AG04450 (cell line): ENCODE measurements around the gene AP2A2. TPM values are rescaled to one million over a fixed set of nuclear protein-coding genes. Genes with fewer than 3 reads are reported as not detected.

Source experiments
- CTCF ChIA-PET: fragments of 300-600, 350-600 bp; formaldehyde crosslinking; extraction: SDS; loops from one replicate; lab custom pipeline; 2022; ENCODE audit warnings: antibody characterized with exemption, inconsistent platforms; lab: Charles Lee
- POLR2A ChIA-PET: fragments of 350-600 bp; formaldehyde crosslinking; extraction: SDS; loops from one replicate; lab custom pipeline; 2021; ENCODE audit warnings: antibody characterized with exemption, inconsistent platforms; lab: Yijun Ruan, JAX
- DNase-seq: peaks from one replicate; pipeline ENCODE4 v3.0.0-alpha.2; 2011; ENCODE audit warnings: low read depth, low spot score
- H3K27ac ChIP-seq: one replicate; pipeline ENCODE4 v1.5.1; 2012; ENCODE audit warnings: low read depth, low read length, control low read depth
- H3K27me3 ChIP-seq: one replicate; pipeline ENCODE4 v1.6.0; 2012; ENCODE audit warnings: low read length; ENCODE audit not compliant: control insufficient read depth, insufficient read depth
- H3K4me3 ChIP-seq: 2 replicates; pipeline ENCODE4 v1.5.1; 2011; ENCODE audit warnings: mild to moderate bottlenecking, low read depth, low read length, control low read depth
- H3K9me3 ChIP-seq: 2 replicates; pipeline ENCODE4 v1.5.1; 2012; ENCODE audit warnings: low read length; ENCODE audit not compliant: control insufficient read depth, insufficient read depth
- CTCF ChIP-seq: IDR thresholded peaks from 2 replicates; pipeline ENCODE4 v1.5.1; 2011; ENCODE audit warnings: low read depth, low read length, control low read depth, inconsistent platforms
- polyA plus RNA-seq: library from polyadenylated mRNA; depleted of rRNA; stranded (reverse); fragments of >200 nt; gene quantifications from 2 replicates; pipeline ENCODE4 v1.2.3, GENCODE V29; 2011

AP2A2 gene
- polyA plus RNA-seq, 1 experiment, result 54.2 TPM

- H3K9me3 ChIP-seq, result no peaks in the 10 kb centered on the region; the same call in 1 of the 2 replicates
- no peak overlapping the region for H3K27ac ChIP-seq
- TF ChIP-seq CTCF, result no peak
- ChIA-PET POLR2A (no interaction called here), CTCF (no interaction called here)
- no peaks in the 10 kb centered on the region for H3K27me3 ChIP-seq
- no peak for DNase-seq
- no peak overlapping the region for H3K4me3 ChIP-seq
Measured at GRCh38 chr11:984546-984945, 58.9 kb downstream of the AP2A2 start.

- ChIA-PET POLR2A (no interaction called here), CTCF (no interaction called here)
- no peaks in the 10 kb centered on the region; the same call in 1 of the 2 replicates for H3K9me3 ChIP-seq
- no peak overlapping the region for H3K4me3 ChIP-seq
- H3K27ac ChIP-seq, result no peak overlapping the region
- no peak for TF ChIP-seq CTCF
- no peaks in the 10 kb centered on the region for H3K27me3 ChIP-seq
- no peak for DNase-seq
Measured at GRCh38 chr11:985406-985805, 59.7 kb downstream of the AP2A2 start.

- Histone ChIP-seq H3K27ac (no peak overlapping the region), H3K4me3 (no peak overlapping the region), H3K9me3 (no peaks in the 10 kb centered on the region; the same call in 1 of the 2 replicates), H3K27me3 (no peaks in the 10 kb centered on the region)
- POLR2A ChIA-PET, result no interaction called here
- no peak for TF ChIP-seq CTCF
- CTCF ChIA-PET, result no interaction called here
- DNase-seq, result no peak
Measured at GRCh38 chr11:985848-986247, 60.2 kb downstream of the AP2A2 start.

GRCh38 chr11:986270-986951 is 60.7 kb downstream of the AP2A2 start:
- Histone ChIP-seq H3K4me3 (no peak overlapping the region), H3K27ac (no peak overlapping the region), H3K9me3 (no peaks in the 10 kb centered on the region; the same call in 1 of the 2 replicates), H3K27me3 (no peaks in the 10 kb centered on the region)
- DNase-seq, result no peak
- ChIA-PET CTCF (no interaction called here), POLR2A (no interaction called here)
- no peak for TF ChIP-seq CTCF

GRCh38 chr11:986952-987305 is 61.3 kb downstream of the AP2A2 start:
- CTCF ChIA-PET, result no interaction called here
- Histone ChIP-seq H3K4me3 (no peak overlapping the region), H3K27me3 (no peaks in the 10 kb centered on the region), H3K27ac (no peak overlapping the region), H3K9me3 (no peaks in the 10 kb centered on the region; the same call in 1 of the 2 replicates)
- no peak for TF ChIP-seq CTCF
- DNase-seq, result no peak
- POLR2A ChIA-PET, result no interaction called here
